HG02973 (cell line): ENCODE data around the gene SHROOM4.

Source experiments
- ATAC-seq: cut with Tn5 transposase; IDR thresholded peaks from one replicate; pipeline ENCODE4 v1.9.1; 2021; ENCODE audit warnings: moderate library complexity; ENCODE audit not compliant: unreplicated experiment

The SHROOM4 gene

GRCh38 chrX:50627696-50628095 is 186.3 kb downstream of the SHROOM4 start:
- ATAC-seq = no peak

DNA sequence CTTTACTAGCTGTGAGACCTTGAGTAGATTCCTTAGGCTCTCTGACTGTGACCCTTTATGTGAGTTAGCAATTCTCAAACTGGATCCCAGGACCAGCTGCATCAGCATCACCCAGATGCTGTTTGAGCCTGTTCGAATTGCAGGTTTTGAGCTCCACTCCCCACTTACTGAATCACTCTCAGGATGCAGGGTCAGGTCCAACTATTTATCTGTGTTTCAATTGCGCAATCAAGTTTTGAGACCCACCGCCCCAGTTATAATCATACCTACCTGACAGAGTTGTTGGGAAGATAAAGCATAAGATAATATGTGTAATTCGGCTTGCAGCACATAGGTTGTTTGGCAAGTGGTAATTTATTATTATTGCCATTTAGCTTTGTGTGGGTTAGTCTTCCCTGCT is 187.6 kb downstream of the SHROOM4 start:
- ATAC-seq = no peak

DNA sequence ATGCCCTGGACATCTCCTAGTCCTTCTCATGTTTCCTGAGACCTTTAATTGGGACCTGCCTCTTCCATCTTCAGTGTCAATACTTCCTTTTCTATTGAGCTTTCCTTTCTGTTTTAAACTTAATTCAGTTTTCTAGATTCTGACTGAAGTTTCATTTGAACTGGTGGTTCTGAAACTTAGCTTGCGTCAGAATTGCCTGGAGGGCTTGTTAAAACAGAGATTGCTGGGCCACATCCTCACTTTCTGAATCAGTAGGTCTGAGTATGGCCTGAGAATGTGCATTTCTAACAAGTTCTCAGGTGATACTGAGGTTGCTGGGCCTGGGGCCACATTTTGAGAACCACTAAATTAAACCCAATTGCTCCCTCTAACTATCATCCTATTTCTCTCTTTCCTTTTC is 191.2 kb downstream of the SHROOM4 start:
- no peak for ATAC-seq

- no peak for ATAC-seq
Measured at GRCh38 chrX:50618788-50619558, 195.0 kb downstream of the SHROOM4 start.

GRCh38 chrX:50617183-50617582 is 196.8 kb downstream of the SHROOM4 start:
- ATAC-seq = no peak

- no peak for ATAC-seq
Measured at GRCh38 chrX:50615570-50616158, 198.3 kb downstream of the SHROOM4 start.

- no peak for ATAC-seq
Measured at GRCh38 chrX:50614460-50614859, 199.5 kb downstream of the SHROOM4 start.

GRCh38 chrX:50613846-50614245 is 200.1 kb downstream of the SHROOM4 start:
- no peak for ATAC-seq

GRCh38 chrX:50609796-50610195 is 204.2 kb downstream of the SHROOM4 start:
- no peak for ATAC-seq

- no peak for ATAC-seq
Measured at GRCh38 chrX:50606300-50606950, 207.6 kb downstream of the SHROOM4 start.

GRCh38 chrX:50596056-50596455 is 217.9 kb downstream of the SHROOM4 start:
- no peak for ATAC-seq

GRCh38 chrX:50594788-50595187 is 219.2 kb downstream of the SHROOM4 start:
- ATAC-seq = no peak

GRCh38 chrX:50586980-50587379 is 227.0 kb downstream of the SHROOM4 start:
- ATAC-seq = no peak

GRCh38 chrX:50586407-50586806 is 227.6 kb downstream of the SHROOM4 start:
- no peak for ATAC-seq

DNA sequence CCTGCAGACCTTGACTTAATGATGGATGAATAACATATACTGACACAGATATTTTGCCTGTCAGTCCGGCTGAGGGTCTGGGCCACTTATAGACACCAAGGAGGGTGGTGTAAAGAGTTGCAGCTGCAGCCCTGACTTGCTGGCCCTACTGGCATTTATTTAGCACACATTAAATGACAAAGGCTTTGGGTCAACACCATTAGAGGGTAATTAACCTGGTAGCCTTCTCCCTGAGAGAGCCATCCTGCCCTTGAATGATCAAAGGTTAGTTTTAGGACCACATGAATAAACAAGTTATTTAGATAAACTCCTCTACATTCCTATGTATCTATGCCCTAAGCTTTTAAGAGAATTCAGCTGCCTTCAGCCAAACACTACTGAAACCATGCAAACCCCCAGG is 232.6 kb downstream of the SHROOM4 start:
- ATAC-seq = no peak

- no peak for ATAC-seq
Measured at GRCh38 chrX:50579955-50580354, 234.0 kb downstream of the SHROOM4 start.

DNA sequence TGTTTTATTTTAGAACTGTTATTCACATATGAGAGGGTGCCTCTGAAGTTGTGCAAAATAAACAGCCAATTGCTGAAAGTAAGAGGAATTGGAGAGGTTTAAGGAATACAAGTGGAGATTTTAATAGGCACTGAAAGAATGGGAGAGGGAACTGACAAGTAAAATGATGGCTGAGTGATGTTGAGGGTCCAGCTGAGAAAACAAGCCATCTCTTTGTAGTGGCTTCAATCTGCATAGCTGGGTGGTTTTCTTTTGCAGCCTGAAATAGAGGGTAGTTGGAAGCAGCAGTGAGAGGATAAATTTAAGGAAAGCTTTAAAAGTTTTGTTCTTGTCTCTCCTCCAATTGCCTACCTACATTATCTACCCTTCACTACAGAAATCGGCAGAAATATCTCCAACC is 236.7 kb downstream of the SHROOM4 start:
- ATAC-seq = no peak

- no peak for ATAC-seq
Measured at GRCh38 chrX:50567636-50568035, 246.4 kb downstream of the SHROOM4 start.

- no peak for ATAC-seq
Measured at GRCh38 chrX:50565718-50566117, 248.3 kb downstream of the SHROOM4 start.
